Ovary (tissue), 9 donors: ENCODE data around the gene CLRN2. TPM values are rescaled to one million over a fixed set of nuclear protein-coding genes. Genes with fewer than 3 reads are reported as not detected.

Source experiments
- DNase-seq, 5 donors: peaks; one replicate each; pipeline ENCODE4 v3.0.0-alpha.2; 2019 to 2020
- H3K27ac ChIP-seq, 2 donors: fragments of 200-600 bp; one replicate each; pipeline versions ENCODE4 v1.5.1 to v1.8.0; 2019 to 2022
- H3K27me3 ChIP-seq: fragments of 200-600 bp; one replicate; pipeline ENCODE4 v1.8.0; 2022
- H3K36me3 ChIP-seq: fragments of 200-600 bp; sonication (generic); one replicate; pipeline ENCODE4 v1.5.1; 2019
- H3K4me1 ChIP-seq: one replicate; pipeline ENCODE4 v1.8.1; 2013; ENCODE audit warnings: mild to moderate bottlenecking, moderate library complexity; ENCODE audit not compliant: insufficient read depth
- H3K4me3 ChIP-seq: fragments of 200-600 bp; sonication (generic); one replicate; pipeline ENCODE4 v1.5.1; 2017
- H3K9me3 ChIP-seq, 2 donors: fragments of 200-600 bp in 1 of 2; sonication (generic) in 1 of 2; one replicate each; pipeline versions ENCODE4 v1.5.1 to v1.8.1; 2013 to 2019; ENCODE audit warnings: mild to moderate bottlenecking in 1 of 2, moderate library complexity in 1 of 2
- EP300 ChIP-seq: sonication (generic); formaldehyde crosslinking; IDR thresholded peaks from one replicate; pipeline ENCODE4 v1.6.1; 2017; ENCODE audit warnings: antibody characterized with exemption
- POLR2A ChIP-seq: fragments of 450-650 bp; IDR thresholded peaks from one replicate; pipeline ENCODE4 v1.6.1; 2017; ENCODE audit warnings: antibody characterized with exemption, mild to moderate bottlenecking, moderate library complexity
- WGBS, 3 donors: extraction: QIAGEN DNeasy Blood & Tissue Kit in 1 of 3; methylation state at CpG; one replicate each; pipeline versions ENCODE4 v1.1.5 to v1.1.7; 2013 to 2017; 5-methylcytosine and 5-hydroxymethylcytosine counted together
- intact Hi-C, 4 donors: fragments of 100-400 bp; cut with DNase I; formaldehyde crosslinking; loops; one replicate each; pipeline versions ENCODE4 v1.11.0 to v1.15.1; 2022 to 2023
- polyA plus RNA-seq, 2 donors: library from polyadenylated mRNA; stranded (reverse); fragments of 200-250 nt in 1 of 2; fragments of 350-450 nt in 1 of 2; fragmentation: Illumina TruSeq in 1 of 2; extraction: RNeasy Lipid Tissue Mini Kit (QIAGEN cat#74804) in 1 of 2; gene quantifications; one replicate each; pipeline ENCODE4 v1.2.3, GENCODE V29; 2013 to 2014
- total RNA-seq, 7 donors: library from RNA; depleted of rRNA in 2 of 7; stranded (reverse); fragments of >200 nt in 2 of 7; fragmentation: NEBNext Ultra II Directional in 3 of 7; extraction: Animal tissue kit (Norgen Biotek cat#: 25700) in 3 of 7; gene quantifications; one replicate each; pipeline versions ENCODE4 v1.1.0 to v1.2.4, GENCODE V29; 2016 to 2023
- TF ChIP-seq, protein P1 (sequence below), 3 donors: fragments of 450-650 bp in 2 of 3; fragments of 200-600 bp in 1 of 3; IDR thresholded peaks; one replicate each; pipeline versions ENCODE4 v1.5.1 to v1.8.0; 2016 to 2022; ENCODE audit warnings: antibody characterized with exemption in 3 of 3, mild to moderate bottlenecking in 1 of 3
- donor health status: DM: no; HTN: no; CAD: no; lungs with moderate emphysema.
- donor health status: DM: no; HTN: no; CAD: no.
- donor health status: Bipolar disorder and iron deficiency.
- donor health status: DM: yes; HTN: yes; CAD: no.
- donor health status: DM: no; HTN: no; CAD: no.
- donor health status: DM: yes; HTN: yes; CAD: no.

The CLRN2 gene
- total and polyA plus RNA-seq, 9 donors: not detected

DNA sequence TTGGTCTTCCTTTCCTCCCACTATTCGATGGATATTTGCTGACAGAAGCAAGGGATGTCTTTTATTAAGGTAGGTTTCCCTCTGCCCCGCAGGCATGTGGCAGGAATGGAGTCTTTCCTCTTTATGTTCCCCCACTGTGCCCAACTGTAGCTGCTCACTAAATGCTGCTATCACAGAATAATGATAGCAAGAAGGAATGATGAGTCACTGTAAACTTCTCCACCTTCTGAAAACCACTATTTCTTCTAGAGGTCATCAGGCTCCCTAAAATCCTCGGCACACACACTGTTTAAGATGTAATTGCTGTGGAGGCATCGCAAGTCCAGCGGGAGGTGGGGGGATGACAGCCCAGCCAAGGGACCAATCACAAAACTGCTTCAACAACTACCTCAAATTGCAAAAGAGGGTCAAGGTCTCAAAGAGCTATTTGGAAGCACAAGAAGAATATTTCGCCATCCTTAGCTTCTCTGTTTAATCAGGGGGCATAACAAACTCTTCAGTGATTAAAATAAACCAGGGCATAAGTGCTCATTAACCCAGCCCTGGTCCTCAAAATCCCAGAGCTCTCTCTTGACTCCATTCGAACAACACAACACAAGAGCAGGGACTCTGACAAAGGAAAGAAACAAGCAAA, 17.0 kb upstream of the CLRN2 start:
- WGBS, 3 donors: 70 to 86% (median 70%) methylated on average over 7 of the region's 7 CpGs
- DNase-seq: peak; percentile 26 to 63 (median 43)
- intact Hi-C loops: no loop called here
- no peak overlapping the region for H3K4me3 ChIP-seq
- peak overlapping the region in 1 of 2 donors; percentile 40 for H3K27ac ChIP-seq
- no peaks in the 10 kb centered on the region for H3K27me3 ChIP-seq
- no peaks in the 10 kb centered on the region for H3K36me3 ChIP-seq
- peaks cover 1% of the 10 kb centered on the region for H3K4me1 ChIP-seq
- no peak for TF ChIP-seq EP300
- TF ChIP-seq, protein P1, sequence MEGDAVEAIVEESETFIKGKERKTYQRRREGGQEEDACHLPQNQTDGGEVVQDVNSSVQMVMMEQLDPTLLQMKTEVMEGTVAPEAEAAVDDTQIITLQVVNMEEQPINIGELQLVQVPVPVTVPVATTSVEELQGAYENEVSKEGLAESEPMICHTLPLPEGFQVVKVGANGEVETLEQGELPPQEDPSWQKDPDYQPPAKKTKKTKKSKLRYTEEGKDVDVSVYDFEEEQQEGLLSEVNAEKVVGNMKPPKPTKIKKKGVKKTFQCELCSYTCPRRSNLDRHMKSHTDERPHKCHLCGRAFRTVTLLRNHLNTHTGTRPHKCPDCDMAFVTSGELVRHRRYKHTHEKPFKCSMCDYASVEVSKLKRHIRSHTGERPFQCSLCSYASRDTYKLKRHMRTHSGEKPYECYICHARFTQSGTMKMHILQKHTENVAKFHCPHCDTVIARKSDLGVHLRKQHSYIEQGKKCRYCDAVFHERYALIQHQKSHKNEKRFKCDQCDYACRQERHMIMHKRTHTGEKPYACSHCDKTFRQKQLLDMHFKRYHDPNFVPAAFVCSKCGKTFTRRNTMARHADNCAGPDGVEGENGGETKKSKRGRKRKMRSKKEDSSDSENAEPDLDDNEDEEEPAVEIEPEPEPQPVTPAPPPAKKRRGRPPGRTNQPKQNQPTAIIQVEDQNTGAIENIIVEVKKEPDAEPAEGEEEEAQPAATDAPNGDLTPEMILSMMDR (IDR thresholded peaks at IDR 0.05): no peak
- TF ChIP-seq POLR2A: no peak
- no peaks in the 10 kb centered on the region for H3K9me3 ChIP-seq

DNA sequence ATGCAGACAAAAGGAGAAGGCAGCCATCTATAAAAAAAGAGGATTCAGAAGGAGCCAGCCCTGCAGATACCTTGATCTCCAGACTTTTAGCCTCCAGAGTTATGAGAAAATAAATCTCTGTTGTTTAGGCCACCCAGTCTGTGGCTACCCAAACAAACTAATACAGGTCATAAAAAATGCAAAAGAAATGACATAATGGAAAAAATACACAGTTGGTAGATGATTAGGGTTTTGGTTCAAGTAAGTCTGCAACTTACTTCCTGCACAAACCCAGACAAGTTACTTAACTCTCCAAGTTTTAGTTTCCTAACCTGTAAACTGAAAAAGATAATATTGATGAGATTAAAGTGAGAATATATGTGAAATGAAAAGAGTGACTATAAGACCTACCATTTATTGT, 14.4 kb upstream of the CLRN2 start:
- Histone ChIP-seq H3K4me3 (no peak overlapping the region), H3K27ac (no peak overlapping the region), H3K27me3 (no peaks in the 10 kb centered on the region), H3K4me1 (peaks cover 1% of the 10 kb centered on the region), H3K9me3 (no peaks in the 10 kb centered on the region), H3K36me3 (no peaks in the 10 kb centered on the region)
- TF ChIP-seq POLR2A (no peak), EP300 (no peak)
- TF ChIP-seq, protein P1 (IDR thresholded peaks at IDR 0.05): no peak
- intact Hi-C loops: no loop called here
- DNase-seq: no peak

DNA sequence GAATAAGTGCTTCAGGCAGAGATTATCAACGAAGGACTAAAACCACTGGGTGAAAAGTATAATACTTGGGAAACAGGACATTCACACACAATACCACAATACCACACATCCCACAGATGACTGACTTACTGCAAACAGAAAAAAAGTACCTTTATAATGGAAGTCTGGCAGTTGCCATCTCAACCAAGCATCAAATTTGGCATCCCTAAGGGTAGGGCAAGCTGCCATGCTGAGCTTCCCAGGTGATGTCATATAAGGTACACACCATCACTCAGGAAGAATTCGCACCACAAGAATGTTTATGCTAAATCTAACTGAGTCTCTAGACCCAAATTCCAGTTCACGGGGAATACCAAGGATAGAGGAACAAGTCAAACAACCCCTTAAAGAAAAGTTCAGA, 12.2 kb upstream of the CLRN2 start:
- no peak overlapping the region for H3K4me3 ChIP-seq
- intact Hi-C loops: no loop called here
- no peak overlapping the region for H3K27ac ChIP-seq
- no peaks in the 10 kb centered on the region for H3K27me3 ChIP-seq
- WGBS, 3 donors: 91 to 93% (median 92%) methylated on average over 3 of the region's 3 CpGs
- no peaks in the 10 kb centered on the region for H3K36me3 ChIP-seq
- TF ChIP-seq POLR2A: no peak
- H3K9me3 ChIP-seq: no peaks in the 10 kb centered on the region
- no peak for DNase-seq
- H3K4me1 ChIP-seq: peaks cover 1% of the 10 kb centered on the region

DNA sequence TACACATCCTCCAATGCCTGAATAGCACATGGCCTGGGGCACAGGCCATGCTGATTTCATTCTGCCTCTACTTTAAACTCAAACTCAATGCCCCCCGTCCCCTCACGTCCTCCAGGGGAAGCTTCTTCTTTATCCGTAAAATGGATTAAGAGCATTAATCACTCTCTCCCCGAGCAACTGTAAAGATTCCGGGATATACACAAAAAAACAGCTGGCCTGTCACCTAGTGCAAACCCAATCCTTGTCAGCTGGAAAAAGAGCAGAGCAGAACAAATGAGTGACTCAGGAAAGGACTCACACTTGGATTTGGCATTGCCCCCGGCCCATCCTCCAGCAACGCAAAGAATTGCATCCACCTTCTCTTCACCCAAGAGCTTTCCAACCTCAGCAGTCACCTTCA, 10.9 kb upstream of the CLRN2 start:
- TF ChIP-seq POLR2A (no peak), EP300 (no peak)
- TF ChIP-seq, protein P1 (IDR thresholded peaks at IDR 0.05): no peak
- intact Hi-C loops: no loop called here
- DNase-seq: no peak
- H3K4me1 ChIP-seq: no peaks in the 10 kb centered on the region
- H3K4me3 ChIP-seq: no peak overlapping the region
- no peaks in the 10 kb centered on the region for H3K27me3 ChIP-seq
- 91 to 94% (median 92%) methylated on average over 7 of the region's 7 CpGs for WGBS, 3 donors
- H3K27ac ChIP-seq: no peak overlapping the region
- H3K36me3 ChIP-seq: no peaks in the 10 kb centered on the region
- no peaks in the 10 kb centered on the region for H3K9me3 ChIP-seq

DNA sequence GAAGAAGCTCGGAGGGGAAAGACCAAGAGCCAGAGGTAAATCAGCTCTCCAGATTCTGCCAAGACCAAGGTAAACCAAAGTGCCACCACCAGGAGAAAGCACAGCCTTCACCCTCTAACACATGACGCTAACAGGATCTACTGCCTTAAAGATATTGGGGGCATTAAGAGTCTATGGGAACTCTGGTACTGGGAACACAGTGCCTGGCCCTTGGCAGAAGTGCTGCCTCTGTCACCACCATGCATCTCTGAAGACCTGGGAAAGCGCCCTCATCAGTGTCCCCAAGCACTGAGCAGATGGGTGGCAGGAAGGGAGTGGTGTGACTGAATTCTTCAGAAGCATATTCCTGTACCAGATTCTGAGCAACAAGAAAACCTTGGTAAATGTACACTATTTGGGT, 4.4 kb upstream of the CLRN2 start:
- Histone ChIP-seq H3K36me3 (no peaks in the 10 kb centered on the region), H3K27me3 (no peaks in the 10 kb centered on the region), H3K4me1 (peaks cover 2% of the 10 kb centered on the region), H3K9me3 (no peaks in the 10 kb centered on the region), H3K4me3 (peak overlapping the region; percentile 83), H3K27ac (peak overlapping the region in 1 of 2 donors; percentile 40)
- intact Hi-C loops: no loop called here
- 85 to 93% (median 89%) methylated on average over 3 of the region's 3 CpGs for WGBS, 3 donors
- no peak for TF ChIP-seq POLR2A
- TF ChIP-seq, protein P1 (IDR thresholded peaks at IDR 0.05): no peak
- TF ChIP-seq EP300: no peak
- DNase-seq: no peak
